ENCODE results near the gene DSG3.

DSG3 gene

DNA sequence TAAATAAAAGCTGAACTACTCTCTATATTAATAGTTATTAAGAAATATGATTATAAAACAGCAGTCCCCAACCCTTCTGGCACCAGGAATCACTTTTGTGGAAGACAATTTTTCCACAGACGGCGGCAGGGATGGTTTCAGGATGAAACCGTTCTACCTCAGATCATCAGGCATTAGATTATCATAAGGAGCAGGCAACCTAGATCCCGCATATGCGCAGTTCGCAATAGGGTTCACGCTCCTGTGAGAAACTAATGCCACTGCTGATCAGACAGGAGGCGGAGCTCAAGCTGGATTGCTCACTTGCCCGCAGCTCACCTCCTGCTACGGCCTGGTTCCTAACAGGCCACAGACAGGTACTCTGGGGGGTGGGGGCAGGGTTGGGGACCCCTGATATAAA is 31.1 kb downstream of the DSG3 start:
- no peak for DNase-seq (ENCODE audit: low read depth)
- TF ChIP-seq, protein P1, sequence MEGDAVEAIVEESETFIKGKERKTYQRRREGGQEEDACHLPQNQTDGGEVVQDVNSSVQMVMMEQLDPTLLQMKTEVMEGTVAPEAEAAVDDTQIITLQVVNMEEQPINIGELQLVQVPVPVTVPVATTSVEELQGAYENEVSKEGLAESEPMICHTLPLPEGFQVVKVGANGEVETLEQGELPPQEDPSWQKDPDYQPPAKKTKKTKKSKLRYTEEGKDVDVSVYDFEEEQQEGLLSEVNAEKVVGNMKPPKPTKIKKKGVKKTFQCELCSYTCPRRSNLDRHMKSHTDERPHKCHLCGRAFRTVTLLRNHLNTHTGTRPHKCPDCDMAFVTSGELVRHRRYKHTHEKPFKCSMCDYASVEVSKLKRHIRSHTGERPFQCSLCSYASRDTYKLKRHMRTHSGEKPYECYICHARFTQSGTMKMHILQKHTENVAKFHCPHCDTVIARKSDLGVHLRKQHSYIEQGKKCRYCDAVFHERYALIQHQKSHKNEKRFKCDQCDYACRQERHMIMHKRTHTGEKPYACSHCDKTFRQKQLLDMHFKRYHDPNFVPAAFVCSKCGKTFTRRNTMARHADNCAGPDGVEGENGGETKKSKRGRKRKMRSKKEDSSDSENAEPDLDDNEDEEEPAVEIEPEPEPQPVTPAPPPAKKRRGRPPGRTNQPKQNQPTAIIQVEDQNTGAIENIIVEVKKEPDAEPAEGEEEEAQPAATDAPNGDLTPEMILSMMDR (IDR thresholded peaks at IDR 0.05; ENCODE audit: control insufficient read depth, extremely low read depth, insufficient read depth), result no peak
- no peak overlapping the region for H3K4me3 ChIP-seq (ENCODE audit: low read depth, low read length)

DNA sequence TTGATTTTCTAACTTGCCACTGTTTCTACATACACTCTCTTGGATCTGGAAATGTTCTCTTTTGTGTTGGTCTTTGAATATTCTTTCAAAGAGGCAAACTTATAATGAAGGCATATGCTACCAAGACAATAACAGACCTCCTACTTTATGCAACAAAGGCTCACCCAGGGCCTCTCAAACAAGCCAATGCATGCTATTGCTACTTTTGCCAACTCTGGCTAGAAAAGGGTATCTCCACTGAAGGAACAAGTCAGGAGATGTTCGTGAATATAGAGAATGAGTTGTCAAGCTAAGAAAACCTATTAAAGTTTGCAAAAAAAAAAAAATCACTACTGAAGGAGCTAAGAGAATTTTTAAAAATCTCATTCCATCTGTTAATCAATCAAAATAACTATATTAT is 34.5 kb downstream of the DSG3 start:
- H3K4me3 ChIP-seq (ENCODE audit: low read depth, low read length), result no peak overlapping the region
- no peak for DNase-seq (ENCODE audit: low read depth)
- TF ChIP-seq, protein P1 (IDR thresholded peaks at IDR 0.05; ENCODE audit: control insufficient read depth, extremely low read depth, insufficient read depth), result no peak

DNA sequence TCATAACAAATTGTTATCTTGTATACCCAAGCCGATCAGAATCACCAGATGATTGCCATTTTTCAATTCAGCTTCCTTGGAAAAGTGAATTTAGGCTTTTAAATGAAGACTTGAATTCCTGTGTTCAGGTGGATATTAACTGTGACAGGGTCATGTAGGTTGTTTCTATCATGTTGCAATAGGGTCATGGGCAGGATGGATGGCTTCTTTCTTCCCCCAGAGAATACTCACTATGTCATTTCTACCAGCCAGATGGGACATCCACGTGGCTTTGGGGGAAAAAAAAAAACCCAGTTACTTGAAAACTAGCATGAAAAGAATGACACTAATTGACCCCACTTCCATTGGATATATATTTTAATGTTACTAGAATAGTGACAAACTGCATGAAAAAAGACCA is 35.9 kb downstream of the DSG3 start:
- TF ChIP-seq, protein P1 (IDR thresholded peaks at IDR 0.05; ENCODE audit: control insufficient read depth, extremely low read depth, insufficient read depth), result no peak
- DNase-seq (ENCODE audit: low read depth), result no peak
- no peak overlapping the region for H3K4me3 ChIP-seq (ENCODE audit: low read depth, low read length)

DNA sequence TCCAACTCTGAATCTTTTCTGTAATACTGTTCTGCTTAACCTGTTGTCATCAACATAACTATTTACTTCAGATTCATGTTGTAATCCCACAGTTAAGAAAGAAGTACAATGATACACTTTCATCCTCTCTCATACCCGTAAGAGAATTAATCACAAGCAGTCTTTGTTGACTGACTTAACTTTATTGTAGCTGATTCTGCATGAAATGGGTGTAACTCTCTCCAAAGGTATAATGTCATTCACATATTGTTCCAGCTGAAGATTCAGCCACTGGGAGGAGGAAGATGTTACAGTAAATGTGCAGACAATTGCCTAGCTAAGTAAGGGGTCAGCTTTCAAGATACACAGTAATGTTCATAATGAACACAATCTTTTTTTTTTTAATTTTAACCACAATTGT is 36.9 kb downstream of the DSG3 start:
- TF ChIP-seq, protein P1 (IDR thresholded peaks at IDR 0.05; ENCODE audit: control insufficient read depth, extremely low read depth, insufficient read depth), result no peak
- no peak for DNase-seq (ENCODE audit: low read depth)
- H3K4me3 ChIP-seq (ENCODE audit: low read depth, low read length), result no peak overlapping the region

DNA sequence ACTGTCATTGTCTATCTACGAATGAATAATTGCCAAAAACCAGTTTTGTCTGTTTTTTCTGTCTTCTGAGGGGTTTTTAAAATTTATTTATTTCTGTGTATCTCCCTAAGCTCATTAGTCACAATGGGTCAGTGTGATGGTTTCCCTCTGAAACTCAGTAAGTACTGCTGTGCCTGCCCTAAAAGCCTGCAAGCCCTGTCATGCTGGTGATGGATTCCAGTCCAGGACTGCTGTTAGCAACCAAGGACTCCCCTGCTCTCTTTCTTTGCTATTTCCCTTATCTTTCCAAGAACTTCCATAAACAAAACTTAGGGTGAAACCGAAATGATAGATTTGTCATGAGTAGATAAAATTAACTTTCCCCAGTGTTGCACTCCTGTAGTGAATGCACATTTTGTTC is 38.6 kb downstream of the DSG3 start:
- no peak for DNase-seq (ENCODE audit: low read depth)
- TF ChIP-seq, protein P1 (IDR thresholded peaks at IDR 0.05; ENCODE audit: control insufficient read depth, extremely low read depth, insufficient read depth), result no peak
- H3K4me3 ChIP-seq (ENCODE audit: low read depth, low read length), result no peak overlapping the region

DNA sequence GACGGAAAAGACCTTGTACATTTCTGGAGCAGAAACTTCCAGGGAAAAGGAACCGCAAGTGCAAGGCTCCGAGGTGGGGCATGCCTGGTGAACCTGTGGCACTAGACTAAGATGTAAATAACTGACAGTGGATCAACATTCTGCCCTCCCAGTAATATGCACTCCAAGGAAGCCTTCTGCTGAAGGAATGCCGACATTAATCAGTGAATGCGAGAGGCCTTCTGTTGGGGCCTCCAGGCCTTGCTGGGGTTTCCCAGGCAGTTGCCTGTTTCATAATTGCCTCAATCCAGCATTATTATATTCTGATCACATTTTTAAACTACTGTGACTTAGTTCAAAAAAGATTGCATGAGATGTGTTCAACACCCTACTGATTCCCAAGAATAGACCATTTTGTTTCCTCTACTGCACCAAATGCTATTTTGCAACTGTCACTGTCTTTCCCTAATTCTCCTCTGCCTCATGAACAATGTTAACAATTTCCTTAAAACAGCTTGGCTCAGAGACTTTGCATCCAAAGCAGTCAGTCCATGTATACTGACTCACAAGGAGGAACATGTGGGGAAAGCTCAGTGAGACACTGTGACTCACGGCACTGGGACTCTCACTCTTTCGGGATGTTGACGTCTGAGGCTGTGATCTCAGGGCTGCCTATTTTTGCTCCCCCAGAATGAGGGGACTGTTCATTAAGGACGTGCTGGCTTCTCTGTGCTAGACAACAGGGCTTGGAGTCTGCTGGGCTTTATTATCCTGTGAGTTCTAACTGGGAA is 39.9 kb downstream of the DSG3 start:
- no peak overlapping the region for H3K4me3 ChIP-seq (ENCODE audit: low read depth, low read length)
- no peak for DNase-seq (ENCODE audit: low read depth)
- TF ChIP-seq, protein P1 (IDR thresholded peaks at IDR 0.05; ENCODE audit: control insufficient read depth, extremely low read depth, insufficient read depth), result no peak

DNA sequence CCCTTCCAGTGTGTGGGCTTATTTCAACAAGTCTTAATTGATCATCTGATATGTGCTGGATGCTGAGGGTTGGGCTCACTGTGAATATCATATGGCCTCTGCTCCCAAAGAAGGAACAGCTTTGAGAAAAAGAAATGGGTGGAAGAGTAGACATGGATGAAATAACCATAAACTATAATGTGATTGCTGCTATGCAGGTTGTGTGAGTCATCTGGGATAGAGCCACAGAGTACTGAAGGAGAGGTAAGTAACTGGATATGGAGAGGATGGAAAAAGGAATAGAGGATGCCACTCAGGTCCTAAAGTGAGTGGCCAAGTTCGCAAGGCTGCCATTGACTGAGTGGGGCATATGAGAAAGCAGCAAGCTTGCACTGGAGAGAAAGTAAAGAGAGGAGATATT is 41.8 kb downstream of the DSG3 start:
- H3K4me3 ChIP-seq (ENCODE audit: low read depth, low read length), result no peak overlapping the region
- DNase-seq (ENCODE audit: low read depth), result no peak
- TF ChIP-seq, protein P1 (IDR thresholded peaks at IDR 0.05; ENCODE audit: control insufficient read depth, extremely low read depth, insufficient read depth), result no peak
